CD4-positive, alpha-beta T cell (primary cell): ENCODE results near the gene POU1F1. TPM values are rescaled to one million over a fixed set of nuclear protein-coding genes. Genes with fewer than 3 reads are reported as not detected.
"Not testable (repeated sequence)": the region's sequence is repeated elsewhere in the genome, so short reads cannot be mapped to it uniquely, and the experiment has no call there.

Experiments used
- ATAC-seq: fragments of 200-7000 bp; cut with Tn5 transposase; one replicate; pipeline ENCODE4 v1.10.0; 2022; ENCODE audit warnings: mild to moderate bottlenecking; ENCODE audit not compliant: poor library complexity
- CTCF ChIA-PET: fragments of 350-600 bp; sonication (Branson Sonifier 250); formaldehyde crosslinking; loops from one replicate; lab custom pipeline; 2021; ENCODE audit warnings: antibody characterized with exemption, inconsistent platforms; lab: Charles Lee
- POLR2A ChIA-PET: fragments of 350-600 bp; sonication (Branson Sonifier 250); formaldehyde crosslinking; loops from one replicate; lab custom pipeline; 2021; ENCODE audit warnings: antibody characterized with exemption, inconsistent platforms; lab: Charles Lee
- DNase-seq, 14 experiments: peaks; one replicate each; pipeline ENCODE4 v3.0.0-alpha.2; 2013 to 2020; ENCODE audit warnings: mixed read lengths in 2 of 14
- H3K27ac ChIP-seq, 2 donors: one replicate each; pipeline versions ENCODE4 v1.5.1 to v1.7.0; 2013; ENCODE audit warnings: low read length in 2 of 2, low read depth in 1 of 2, mild to moderate bottlenecking in 1 of 2
- H3K27me3 ChIP-seq, 2 experiments: 1 replicate in 1 of 2; 2 replicates in 1 of 2; pipeline versions ENCODE4 v1.6.1 to v1.7.0; 2013; ENCODE audit warnings: low read length in 2 of 2, control low read depth in 1 of 2, mild to moderate bottlenecking in 1 of 2, moderate library complexity in 1 of 2; ENCODE audit not compliant: insufficient read depth in 2 of 2, control insufficient read depth in 1 of 2
- H3K36me3 ChIP-seq: one replicate; pipeline ENCODE4 v1.6.1; 2013; ENCODE audit warnings: low read length, control low read depth; ENCODE audit not compliant: insufficient read depth
- H3K4me1 ChIP-seq: one replicate; pipeline ENCODE4 v1.6.1; 2013; ENCODE audit warnings: low read length, control low read depth; ENCODE audit not compliant: insufficient read depth
- H3K4me3 ChIP-seq: one replicate; pipeline ENCODE4 v1.5.1; 2013; ENCODE audit warnings: mild to moderate bottlenecking, low read length, moderate library complexity
- H3K9me3 ChIP-seq, 2 experiments: 1 replicate in 1 of 2; 2 replicates in 1 of 2; pipeline versions ENCODE4 v1.6.1 to v1.7.0; 2013; ENCODE audit warnings: low read length in 2 of 2, mild to moderate bottlenecking in 2 of 2, control low read depth in 1 of 2, moderate library complexity in 1 of 2; ENCODE audit not compliant: control insufficient read depth in 1 of 2, insufficient read depth in 1 of 2
- H3K27ac Mint-ChIP-seq: one replicate; pipeline ENCODE4 v1.8.0; 2020; ENCODE audit warnings: mixed read lengths
- H3K27me3 Mint-ChIP-seq: one replicate; pipeline ENCODE4 v1.8.0; 2021; ENCODE audit warnings: mixed read lengths
- H3K36me3 Mint-ChIP-seq: one replicate; pipeline ENCODE4 v1.8.0; 2021; ENCODE audit warnings: low read depth, mixed read lengths
- H3K4me1 Mint-ChIP-seq: one replicate; pipeline ENCODE4 v1.8.0; 2021; ENCODE audit warnings: low read depth, mixed read lengths
- H3K4me3 Mint-ChIP-seq: one replicate; pipeline ENCODE4 v1.8.0; 2020; ENCODE audit warnings: mild to moderate bottlenecking, mixed read lengths
- H3K9me3 Mint-ChIP-seq: one replicate; pipeline ENCODE4 v1.8.0; 2020; ENCODE audit warnings: mixed read lengths
- intact Hi-C, 2 experiments: fragments of 100-400 bp; cut with DNase I in 1 of 2; cut with micrococcal nuclease in 1 of 2; formaldehyde crosslinking; loops; one replicate each; pipeline versions ENCODE4 v1.15.1 to v1.9.0; 2023 to 2025; cut with DNase I, micrococcal nuclease
- total RNA-seq, 174 experiments: library from RNA in 2 of 174; stranded (reverse) in 2 of 174; gene quantifications; one replicate each; pipeline ENCODE4 v1.2.3 and lab custom pipeline; 2021 to 2026
- TF ChIP-seq, protein P1 (sequence below): fragments of 200-600 bp; IDR thresholded peaks from one replicate; pipeline ENCODE4 v1.8.0; 2022; ENCODE audit warnings: antibody characterized with exemption, mild to moderate bottlenecking

Gene POU1F1
- total RNA-seq, 2 experiments from 2014 or later: not detected

DNA sequence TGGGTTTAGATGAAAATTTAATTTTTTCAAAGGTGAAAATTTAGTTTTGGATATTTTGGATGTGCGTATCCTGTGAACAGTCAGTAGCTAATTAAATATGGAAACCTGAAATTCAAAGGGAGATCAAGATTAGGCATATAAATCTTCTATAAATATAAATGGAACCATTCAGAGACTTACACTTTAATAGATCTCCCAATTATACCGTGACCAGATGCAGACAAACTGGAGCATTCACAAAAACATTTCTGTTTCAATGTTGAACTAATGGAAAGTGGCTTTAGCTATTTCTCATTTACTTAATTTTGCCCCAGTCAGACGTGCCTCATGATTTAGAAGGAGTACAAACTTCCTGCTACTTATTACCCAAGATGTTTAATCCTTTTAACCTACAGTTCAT is 29.1 kb upstream of the POU1F1 start:
- Histone ChIP-seq H3K9me3 (no peaks in the 10 kb centered on the region), H3K27ac (no peak overlapping the region), H3K27me3 (no peaks in the 10 kb centered on the region), H3K4me1 (no peaks in the 10 kb centered on the region), H3K36me3 (no peaks in the 10 kb centered on the region), H3K4me3 (no peak overlapping the region)
- DNase-seq: no peak
- Mint-ChIP-seq H3K9me3 (peaks cover 2% of the 10 kb centered on the region), H3K27me3 (no peaks in the 10 kb centered on the region), H3K4me1 (no peaks in the 10 kb centered on the region), H3K27ac (no peak overlapping the region), H3K4me3 (no peak overlapping the region), H3K36me3 (no peaks in the 10 kb centered on the region)
- ChIA-PET POLR2A (no interaction called here), CTCF (no interaction called here)
- TF ChIP-seq, protein P1, sequence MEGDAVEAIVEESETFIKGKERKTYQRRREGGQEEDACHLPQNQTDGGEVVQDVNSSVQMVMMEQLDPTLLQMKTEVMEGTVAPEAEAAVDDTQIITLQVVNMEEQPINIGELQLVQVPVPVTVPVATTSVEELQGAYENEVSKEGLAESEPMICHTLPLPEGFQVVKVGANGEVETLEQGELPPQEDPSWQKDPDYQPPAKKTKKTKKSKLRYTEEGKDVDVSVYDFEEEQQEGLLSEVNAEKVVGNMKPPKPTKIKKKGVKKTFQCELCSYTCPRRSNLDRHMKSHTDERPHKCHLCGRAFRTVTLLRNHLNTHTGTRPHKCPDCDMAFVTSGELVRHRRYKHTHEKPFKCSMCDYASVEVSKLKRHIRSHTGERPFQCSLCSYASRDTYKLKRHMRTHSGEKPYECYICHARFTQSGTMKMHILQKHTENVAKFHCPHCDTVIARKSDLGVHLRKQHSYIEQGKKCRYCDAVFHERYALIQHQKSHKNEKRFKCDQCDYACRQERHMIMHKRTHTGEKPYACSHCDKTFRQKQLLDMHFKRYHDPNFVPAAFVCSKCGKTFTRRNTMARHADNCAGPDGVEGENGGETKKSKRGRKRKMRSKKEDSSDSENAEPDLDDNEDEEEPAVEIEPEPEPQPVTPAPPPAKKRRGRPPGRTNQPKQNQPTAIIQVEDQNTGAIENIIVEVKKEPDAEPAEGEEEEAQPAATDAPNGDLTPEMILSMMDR: no peak
- no peak for ATAC-seq
- intact Hi-C loops: no loop called here

DNA sequence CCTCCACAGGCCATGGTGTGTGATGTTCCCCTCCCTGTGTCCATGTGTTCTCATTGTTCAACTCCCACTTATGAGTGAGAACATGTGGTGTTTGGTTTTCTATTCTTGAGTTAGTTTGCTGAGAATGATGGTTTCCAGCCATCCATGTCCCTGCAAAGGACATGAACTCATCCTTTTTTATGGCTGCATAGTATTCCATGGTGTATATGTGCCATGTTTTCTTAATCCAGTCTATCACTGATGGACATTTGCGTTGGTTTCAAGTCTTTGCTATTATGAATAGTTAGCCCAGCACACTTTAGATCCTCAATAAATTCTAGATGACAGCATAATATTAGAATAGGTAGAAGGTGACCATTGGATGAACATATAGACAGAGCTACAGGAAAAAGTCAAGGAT is 28.6 kb upstream of the POU1F1 start:
- CTCF ChIA-PET, H3K9me3 Mint-ChIP-seq, H3K4me3 Mint-ChIP-seq, intact Hi-C loops, ATAC-seq, H3K36me3 Mint-ChIP-seq, POLR2A ChIA-PET, H3K4me3 ChIP-seq, H3K27ac ChIP-seq, H3K27me3 ChIP-seq, H3K36me3 ChIP-seq, H3K27me3 Mint-ChIP-seq, DNase-seq, H3K27ac Mint-ChIP-seq, H3K4me1 Mint-ChIP-seq, H3K9me3 ChIP-seq, H3K4me1 ChIP-seq: not testable (repeated sequence)

DNA sequence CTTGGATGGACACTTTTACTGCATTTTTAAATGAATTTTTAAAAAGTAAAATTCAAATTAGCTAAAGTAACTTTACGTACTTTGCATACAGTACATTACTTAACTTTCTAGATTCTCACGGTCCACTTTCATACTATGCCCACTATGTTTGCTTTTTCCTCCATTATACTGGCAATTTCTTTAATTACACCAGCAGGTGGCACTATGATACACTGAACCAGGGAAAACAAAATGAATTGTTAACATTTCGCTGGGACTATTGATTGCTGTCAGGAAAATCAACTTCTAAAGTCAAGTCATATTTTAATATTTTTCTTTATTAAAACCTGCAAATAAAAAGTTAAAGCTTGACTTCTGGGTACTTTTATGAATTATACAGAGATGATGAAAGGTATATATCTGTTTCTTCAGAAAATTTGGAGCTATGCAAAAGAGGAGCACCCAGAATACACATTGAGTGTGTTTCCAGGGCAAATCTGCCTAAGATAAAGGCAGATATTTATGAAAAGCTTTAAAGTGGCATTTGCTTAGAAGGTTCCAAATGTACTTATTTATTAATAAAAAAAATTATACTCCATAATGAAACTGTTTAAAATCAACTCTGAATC is 21.8 kb upstream of the POU1F1 start:
- intact Hi-C loops: loop anchor here (1.0 to 10.0 kb wide), 5 partner anchors 704 to 879 kb away; no protein-coding TSS in a partner anchor
- H3K36me3 Mint-ChIP-seq: no peaks in the 10 kb centered on the region
- no peaks in the 10 kb centered on the region for H3K9me3 Mint-ChIP-seq
- Histone ChIP-seq H3K9me3 (no peaks in the 10 kb centered on the region), H3K4me3 (no peak overlapping the region), H3K36me3 (no peaks in the 10 kb centered on the region), H3K27ac (no peak overlapping the region), H3K4me1 (no peaks in the 10 kb centered on the region), H3K27me3 (no peaks in the 10 kb centered on the region)
- TF ChIP-seq, protein P1: peak; percentile 90
- no peak overlapping the region for H3K27ac Mint-ChIP-seq
- ATAC-seq (peak; percentile 59), DNase-seq (peak in 3 of 14 experiments; percentile 34 to 49 (median 45))
- no peaks in the 10 kb centered on the region for H3K27me3 Mint-ChIP-seq
- ChIA-PET CTCF (interaction anchor here (0.6 to 1.8 kb wide), 4 partner anchors 13 to 882 kb away, joined by 3 to 6 read pairs (median 4); no protein-coding TSS in a partner anchor), POLR2A (no interaction called here)
- peaks cover 5% of the 10 kb centered on the region for H3K4me1 Mint-ChIP-seq
- H3K4me3 Mint-ChIP-seq: no peak overlapping the region

DNA sequence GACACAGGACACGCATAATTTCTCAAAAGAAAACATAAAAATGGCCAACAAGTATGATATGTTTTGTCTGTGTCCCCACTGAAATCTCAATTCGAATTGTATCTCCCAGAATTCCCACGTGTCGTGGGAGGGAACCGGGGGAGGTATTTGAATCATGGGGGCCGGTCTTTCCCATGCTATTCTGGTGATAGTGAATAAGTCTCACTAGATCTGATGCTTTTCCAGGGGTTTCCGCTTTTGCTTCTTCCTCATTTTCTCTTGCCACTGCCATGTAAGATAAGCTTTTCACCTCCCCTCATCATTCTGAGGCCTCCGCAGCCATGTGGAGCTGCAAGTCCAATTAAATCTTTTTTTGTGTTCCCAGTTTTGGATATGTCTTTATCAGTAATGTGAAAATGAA is 12.1 kb upstream of the POU1F1 start:
- Histone ChIP-seq H3K27ac (no peak overlapping the region), H3K27me3 (no peaks in the 10 kb centered on the region), H3K4me1 (no peaks in the 10 kb centered on the region), H3K9me3 (no peaks in the 10 kb centered on the region), H3K4me3 (no peak overlapping the region), H3K36me3 (no peaks in the 10 kb centered on the region)
- no peak for ATAC-seq
- no peaks in the 10 kb centered on the region for H3K9me3 Mint-ChIP-seq
- POLR2A ChIA-PET: no interaction called here
- H3K36me3 Mint-ChIP-seq: no peaks in the 10 kb centered on the region
- intact Hi-C loops: no loop called here
- H3K27me3 Mint-ChIP-seq: no peaks in the 10 kb centered on the region
- TF ChIP-seq, protein P1: no peak
- no peak overlapping the region for H3K27ac Mint-ChIP-seq
- H3K4me3 Mint-ChIP-seq: no peak overlapping the region
- no peaks in the 10 kb centered on the region for H3K4me1 Mint-ChIP-seq
- CTCF ChIA-PET: no interaction called here
- DNase-seq: no peak
